Osteoblast (primary cell): ENCODE results near the gene RBM33. TPM values are rescaled to one million over a fixed set of nuclear protein-coding genes. Genes with fewer than 3 reads are reported as not detected.
A peak's percentile ranks its signal among the peaks of the same experiment; 100 is the strongest.

Experiments
- DNase-seq: peaks from one replicate; pipeline ENCODE4 v3.0.0; 2011; ENCODE audit warnings: low spot score, mixed read lengths; ENCODE audit not compliant: insufficient read length; ENCODE audit errors: missing footprints
- H2AFZ ChIP-seq: 2 replicates; pipeline ENCODE4 v1.6.0; 2011; ENCODE audit warnings: mild to moderate bottlenecking, low read length
- H3K27ac ChIP-seq: 2 replicates; pipeline ENCODE4 v1.5.1; 2011; ENCODE audit warnings: mild to moderate bottlenecking, low read depth, low read length, moderate library complexity
- H3K27me3 ChIP-seq: 2 replicates; pipeline ENCODE4 v1.6.0; 2012; ENCODE audit warnings: mild to moderate bottlenecking, control low read depth, inconsistent platforms, low read length, moderate library complexity; ENCODE audit not compliant: insufficient read depth
- H3K36me3 ChIP-seq: 2 replicates; pipeline ENCODE4 v1.5.1; 2011; ENCODE audit warnings: mild to moderate bottlenecking, low read length, control low read depth, moderate library complexity; ENCODE audit not compliant: insufficient read depth
- H3K4me1 ChIP-seq: 2 replicates; pipeline ENCODE4 v1.5.1; 2011; ENCODE audit warnings: mild to moderate bottlenecking, low read length, control low read depth, moderate library complexity; ENCODE audit not compliant: insufficient read depth
- H3K4me2 ChIP-seq: 2 replicates; pipeline ENCODE4 v1.6.0; 2011; ENCODE audit warnings: mild to moderate bottlenecking, low read length; ENCODE audit not compliant: insufficient read depth
- H3K4me3 ChIP-seq: fragments of 200-600 bp; sonication (generic); 3 replicates; pipeline ENCODE4 v1.5.1; 2012; ENCODE audit warnings: mild to moderate bottlenecking, low read length, inconsistent platforms; ENCODE audit not compliant: insufficient read depth
- H3K79me2 ChIP-seq: 2 replicates; pipeline ENCODE4 v1.6.0; 2012; ENCODE audit warnings: mild to moderate bottlenecking, low read length, control low read depth, inconsistent platforms; ENCODE audit not compliant: insufficient read depth
- H3K9me3 ChIP-seq: 2 replicates; pipeline ENCODE4 v1.5.1; 2011; ENCODE audit warnings: low read depth, low read length, control low read depth
- H4K20me1 ChIP-seq: 2 replicates; pipeline ENCODE4 v1.6.0; 2012; ENCODE audit warnings: mild to moderate bottlenecking, low read length, control low read depth; ENCODE audit not compliant: insufficient read depth
- CTCF ChIP-seq: IDR thresholded peaks from 2 replicates; pipeline ENCODE4 v1.5.1; 2011; ENCODE audit warnings: mild to moderate bottlenecking, low read depth, low read length, moderate library complexity; ENCODE audit errors: extremely low read depth
- total RNA-seq: library from RNA; depleted of rRNA; stranded (reverse); fragments of >200 nt; gene quantifications from 2 replicates; pipeline ENCODE4 v1.2.3, GENCODE V29; 2012

The RBM33 gene
- total RNA-seq, 1 donor: 27.5 TPM

GRCh38 chr7:155782466-155782865 lies 138.0 kb downstream of the RBM33 start:
- H3K9me3 ChIP-seq: no peaks in the 10 kb centered on the region
- no peaks in the 10 kb centered on the region for H3K79me2 ChIP-seq
- no peak for TF ChIP-seq CTCF
- H3K4me1 ChIP-seq: no peaks in the 10 kb centered on the region
- no peak for DNase-seq
- no peak overlapping the region for H3K4me3 ChIP-seq
- peaks cover 4% of the 10 kb centered on the region for H3K36me3 ChIP-seq
- H3K4me2 ChIP-seq: no peak overlapping the region
- H3K27me3 ChIP-seq: no peaks in the 10 kb centered on the region
- no peak overlapping the region for H2AFZ ChIP-seq
- H3K27ac ChIP-seq: no peak overlapping the region
- peaks cover 3% of the 10 kb centered on the region for H4K20me1 ChIP-seq

- no peak for TF ChIP-seq CTCF
- Histone ChIP-seq H3K4me1 (peaks cover 4% of the 10 kb centered on the region), H2AFZ (no peak overlapping the region), H3K27me3 (no peaks in the 10 kb centered on the region), H3K79me2 (no peaks in the 10 kb centered on the region), H4K20me1 (no peaks in the 10 kb centered on the region), H3K36me3 (no peaks in the 10 kb centered on the region), H3K27ac (no peak overlapping the region), H3K4me2 (no peak overlapping the region), H3K9me3 (no peaks in the 10 kb centered on the region), H3K4me3 (no peak overlapping the region)
- DNase-seq: peak; percentile 79
Observed at GRCh38 chr7:155785536-155785935, 141.1 kb downstream of the RBM33 start.

GRCh38 chr7:155786491-155786890 lies 142.0 kb downstream of the RBM33 start:
- TF ChIP-seq CTCF: no peak
- no peak for DNase-seq
- Histone ChIP-seq H3K27me3 (no peaks in the 10 kb centered on the region), H2AFZ (no peak overlapping the region), H3K79me2 (no peaks in the 10 kb centered on the region), H3K36me3 (no peaks in the 10 kb centered on the region), H3K4me3 (no peak overlapping the region), H3K27ac (no peak overlapping the region), H3K4me1 (peaks cover 4% of the 10 kb centered on the region), H3K4me2 (peak overlapping the region; percentile 89), H3K9me3 (no peaks in the 10 kb centered on the region), H4K20me1 (no peaks in the 10 kb centered on the region)

- peaks cover 4% of the 10 kb centered on the region for H3K4me1 ChIP-seq
- DNase-seq: peak; percentile 90
- H3K27me3 ChIP-seq: no peaks in the 10 kb centered on the region
- H3K9me3 ChIP-seq: no peaks in the 10 kb centered on the region
- no peaks in the 10 kb centered on the region for H4K20me1 ChIP-seq
- H3K4me3 ChIP-seq: peak overlapping the region; percentile 71
- peak overlapping the region; percentile 89 for H3K4me2 ChIP-seq
- no peak for TF ChIP-seq CTCF
- no peak overlapping the region for H3K27ac ChIP-seq
- H3K36me3 ChIP-seq: no peaks in the 10 kb centered on the region
- H3K79me2 ChIP-seq: no peaks in the 10 kb centered on the region
- no peak overlapping the region for H2AFZ ChIP-seq
Observed at GRCh38 chr7:155787171-155787851, 142.8 kb downstream of the RBM33 start.
